HG03571 (cell line): ENCODE data around the gene ABLIM2.

Source experiments
- ATAC-seq: cut with Tn5 transposase; IDR thresholded peaks from one replicate; pipeline ENCODE4 v1.9.1; 2021; ENCODE audit not compliant: unreplicated experiment

ABLIM2 gene

GRCh38 chr4:8194306-8195242, 36.0 kb upstream of the ABLIM2 start:
- no peak for ATAC-seq

DNA sequence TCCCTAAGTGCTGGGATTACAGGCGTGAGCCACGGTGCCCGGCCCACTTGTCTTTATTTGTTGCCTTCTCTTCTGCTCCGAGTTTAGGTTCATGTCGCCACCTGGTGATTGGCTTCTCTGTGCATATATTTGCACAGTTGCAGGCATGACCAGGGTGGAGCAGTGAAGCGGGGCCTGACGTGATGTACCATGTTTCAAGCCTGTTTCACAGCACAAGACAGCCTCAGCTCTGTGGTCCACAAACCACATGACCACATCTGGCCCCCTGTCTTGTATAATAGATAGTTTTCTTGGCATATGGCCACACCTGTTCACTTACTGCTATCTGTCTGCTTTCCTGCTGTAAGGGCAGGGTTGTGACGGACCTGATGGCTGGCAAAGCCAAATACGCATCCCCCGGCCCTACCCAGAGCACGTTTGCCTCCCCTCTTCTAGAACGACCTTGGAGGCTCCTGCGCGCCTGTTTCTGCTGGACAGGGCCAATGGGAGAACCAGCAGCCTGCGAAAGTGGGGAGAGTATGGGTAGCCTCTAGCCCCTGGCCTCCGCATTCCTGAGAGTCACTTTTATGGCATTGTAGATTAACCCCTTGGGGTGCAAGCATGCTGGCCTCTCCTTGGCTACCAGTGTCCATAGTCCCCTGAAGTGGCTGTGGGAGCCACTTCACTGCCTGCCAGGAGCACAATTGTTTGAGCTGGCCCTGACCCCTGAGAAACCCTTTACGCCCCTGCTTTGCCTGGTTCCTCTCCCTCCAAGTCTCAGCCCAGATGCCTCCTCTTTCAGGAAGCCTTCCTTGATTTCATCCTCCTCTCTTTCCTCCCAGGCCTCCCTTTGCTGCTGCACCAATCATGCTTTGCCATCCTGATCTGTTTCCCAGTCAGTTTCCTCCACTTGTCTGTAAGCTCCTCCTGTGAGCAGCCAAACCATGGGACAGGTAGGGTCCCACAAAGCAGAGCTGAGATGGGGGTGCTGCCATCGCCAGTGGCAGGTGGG, 34.4 kb upstream of the ABLIM2 start:
- peak; percentile 78 for ATAC-seq

- peak; percentile 47 for ATAC-seq
Observed at GRCh38 chr4:8191136-8191747, 32.6 kb upstream of the ABLIM2 start.

- ATAC-seq = no peak
Observed at GRCh38 chr4:8189551-8190466, 31.2 kb upstream of the ABLIM2 start.

- ATAC-seq = no peak
Observed at GRCh38 chr4:8188743-8189550, 30.3 kb upstream of the ABLIM2 start.

DNA sequence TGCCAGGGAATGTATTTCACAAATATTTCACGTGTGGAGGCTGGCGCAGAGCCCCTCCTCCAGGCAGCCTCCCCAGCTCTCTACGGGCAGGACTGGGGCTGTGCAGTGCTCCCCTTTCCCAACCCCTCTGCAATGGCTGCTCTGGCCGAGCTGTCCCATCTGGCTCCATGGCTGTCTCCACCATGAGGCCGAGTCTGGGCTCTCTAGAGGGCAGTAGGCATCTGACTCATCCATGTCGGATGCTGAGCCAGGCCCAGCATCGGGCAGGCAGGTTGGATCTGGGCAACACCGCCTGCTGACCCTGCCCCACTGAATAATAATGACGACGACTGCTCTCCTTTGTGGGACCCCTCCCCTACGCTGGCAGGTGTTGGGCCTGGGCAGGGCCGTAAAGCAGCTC, 29.5 kb upstream of the ABLIM2 start:
- ATAC-seq = no peak

- ATAC-seq = no peak
Observed at GRCh38 chr4:8185930-8186329, 27.3 kb upstream of the ABLIM2 start.

DNA sequence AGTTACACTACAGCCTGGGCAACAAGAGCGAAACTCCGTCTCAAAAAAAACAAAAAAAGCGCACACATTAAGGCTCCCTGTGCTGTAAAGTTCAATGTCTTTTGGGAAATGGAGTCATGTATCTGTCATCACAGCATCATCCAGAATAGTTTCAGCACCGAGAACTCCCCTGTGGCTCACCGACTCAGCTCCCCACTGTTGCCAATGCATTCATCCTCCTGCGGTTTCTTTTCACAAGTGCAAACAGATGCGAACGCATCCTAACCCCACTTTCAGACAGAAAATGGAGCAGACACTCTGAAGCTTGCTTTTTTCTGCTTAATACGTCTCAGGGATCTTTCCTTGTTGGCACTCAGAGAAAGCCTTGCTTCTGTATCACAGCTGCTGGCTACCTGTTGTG, 26.7 kb upstream of the ABLIM2 start:
- no peak for ATAC-seq

DNA sequence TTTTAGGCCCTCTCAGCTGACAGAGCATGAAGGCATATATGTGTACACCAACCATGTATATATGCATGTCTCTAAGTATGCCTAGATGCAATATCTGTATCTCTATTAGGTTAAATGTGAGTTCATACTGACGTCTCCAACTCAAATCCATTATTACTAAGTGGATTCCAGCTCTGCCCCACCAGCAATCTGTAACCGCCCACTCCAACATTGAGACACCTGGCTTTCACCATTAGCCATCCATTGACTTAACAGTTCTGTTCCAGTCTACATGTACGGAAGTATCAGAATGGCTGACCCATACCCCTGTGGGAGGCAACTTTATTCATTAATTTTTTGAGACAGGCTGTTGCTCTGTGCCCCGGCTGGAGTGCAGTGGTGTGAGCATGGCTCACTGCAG, 25.4 kb upstream of the ABLIM2 start:
- ATAC-seq = no peak

GRCh38 chr4:8182858-8183725, 24.5 kb upstream of the ABLIM2 start:
- no peak for ATAC-seq

- ATAC-seq = no peak
Observed at GRCh38 chr4:8182294-8182693, 23.7 kb upstream of the ABLIM2 start.

- no peak for ATAC-seq
Observed at GRCh38 chr4:8181844-8182243, 23.2 kb upstream of the ABLIM2 start.

DNA sequence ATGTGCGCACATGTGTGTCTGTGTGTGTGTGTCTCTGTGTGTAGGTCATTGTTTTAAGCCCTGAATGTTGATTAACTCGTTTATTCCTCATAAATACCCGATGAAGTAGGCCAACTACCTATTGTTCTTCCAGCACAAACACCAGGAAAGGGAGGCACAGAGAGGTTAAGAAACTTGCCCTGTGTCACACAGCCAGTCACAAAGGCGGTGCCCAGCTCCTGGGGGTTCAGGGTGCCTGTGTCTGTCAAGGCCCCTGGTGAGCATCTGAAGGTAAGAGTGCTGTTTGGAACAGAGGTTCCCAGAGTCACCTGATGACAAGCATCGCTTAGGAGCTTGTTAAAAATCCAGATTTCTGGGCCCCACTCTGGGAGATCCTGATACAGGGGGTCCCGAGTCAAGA, 22.5 kb upstream of the ABLIM2 start:
- ATAC-seq = no peak

- no peak for ATAC-seq
Observed at GRCh38 chr4:8180310-8181093, 21.9 kb upstream of the ABLIM2 start.

DNA sequence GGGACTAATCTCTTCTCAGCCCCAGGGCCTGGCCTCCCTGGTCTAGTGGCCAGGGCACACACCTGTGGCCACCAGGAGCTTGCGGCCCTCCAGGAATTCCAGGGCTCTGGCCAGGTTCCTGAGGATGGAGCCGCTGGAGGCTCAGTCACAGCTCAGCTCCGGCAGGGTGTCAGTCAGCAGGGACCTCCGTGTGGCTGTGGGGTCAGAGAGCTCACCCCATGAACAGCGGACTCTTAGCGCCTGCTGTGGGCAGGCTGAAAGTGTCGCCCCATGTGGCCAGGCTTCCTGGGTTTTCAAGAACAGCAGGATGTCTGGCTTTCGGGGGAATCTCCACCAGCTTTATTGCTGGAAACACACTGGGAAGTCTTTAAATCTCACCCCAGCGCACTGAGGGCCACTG, 21.2 kb upstream of the ABLIM2 start:
- no peak for ATAC-seq

DNA sequence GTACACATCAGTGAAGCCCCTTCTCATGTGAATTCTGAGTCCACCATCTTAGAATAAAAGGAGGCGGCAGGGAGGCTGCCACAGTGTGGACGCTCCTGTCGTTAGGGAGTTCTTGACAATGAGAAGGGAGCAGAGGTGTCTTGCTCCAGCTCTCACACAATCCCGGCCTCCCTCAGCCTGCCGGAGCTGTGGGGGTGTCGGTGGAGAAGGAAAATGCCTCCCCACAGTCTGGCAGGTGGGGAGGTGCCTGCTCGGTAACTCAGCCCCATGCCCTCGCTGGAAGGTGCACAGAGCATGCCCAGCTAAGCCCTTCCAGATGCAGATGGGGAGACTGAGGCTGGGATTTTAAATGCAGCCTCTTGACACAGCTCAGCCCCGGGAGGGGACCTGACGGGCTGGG, 20.5 kb upstream of the ABLIM2 start:
- no peak for ATAC-seq

DNA sequence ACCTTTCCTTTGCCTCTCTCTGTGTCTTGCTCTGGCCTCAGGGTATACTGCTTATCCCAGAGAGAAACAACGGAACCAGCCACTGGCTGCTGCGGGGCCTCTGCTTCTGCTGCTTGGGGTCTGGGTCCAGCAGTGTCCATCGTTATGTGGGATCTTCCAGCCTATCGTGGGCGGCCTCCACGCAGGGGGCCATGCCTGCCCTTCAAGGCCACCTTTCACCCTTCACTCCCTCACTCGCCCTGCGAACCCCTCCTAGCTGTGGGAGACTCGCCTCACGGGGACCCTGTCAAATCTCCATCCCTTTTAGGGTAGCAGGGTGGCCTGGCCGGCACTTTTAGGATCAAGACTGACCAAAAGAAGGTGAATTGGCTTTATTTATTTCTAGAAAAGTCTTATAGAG, 19.3 kb upstream of the ABLIM2 start:
- no peak for ATAC-seq

DNA sequence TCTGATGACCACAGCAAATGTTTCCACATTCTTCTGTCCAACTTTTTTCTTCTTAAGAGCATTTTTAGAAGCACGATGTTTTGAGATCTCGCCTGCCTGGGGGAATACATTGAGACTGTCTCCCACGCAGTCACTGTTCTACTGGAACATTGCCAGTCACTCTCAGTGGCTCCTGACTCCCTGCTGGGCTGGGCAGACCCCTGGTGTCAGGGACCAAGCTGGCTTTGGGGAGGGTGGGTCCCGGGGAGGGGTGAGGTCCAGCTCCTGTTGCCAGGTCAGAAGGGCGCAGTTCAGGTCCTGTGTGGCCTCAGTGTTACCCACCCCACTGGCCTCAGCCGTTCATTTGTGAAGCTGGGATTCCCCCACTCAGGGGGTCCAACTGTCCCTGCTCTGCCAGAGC, 18.9 kb upstream of the ABLIM2 start:
- ATAC-seq = no peak
